ENCODE results near the gene SLC4A2.

DNA sequence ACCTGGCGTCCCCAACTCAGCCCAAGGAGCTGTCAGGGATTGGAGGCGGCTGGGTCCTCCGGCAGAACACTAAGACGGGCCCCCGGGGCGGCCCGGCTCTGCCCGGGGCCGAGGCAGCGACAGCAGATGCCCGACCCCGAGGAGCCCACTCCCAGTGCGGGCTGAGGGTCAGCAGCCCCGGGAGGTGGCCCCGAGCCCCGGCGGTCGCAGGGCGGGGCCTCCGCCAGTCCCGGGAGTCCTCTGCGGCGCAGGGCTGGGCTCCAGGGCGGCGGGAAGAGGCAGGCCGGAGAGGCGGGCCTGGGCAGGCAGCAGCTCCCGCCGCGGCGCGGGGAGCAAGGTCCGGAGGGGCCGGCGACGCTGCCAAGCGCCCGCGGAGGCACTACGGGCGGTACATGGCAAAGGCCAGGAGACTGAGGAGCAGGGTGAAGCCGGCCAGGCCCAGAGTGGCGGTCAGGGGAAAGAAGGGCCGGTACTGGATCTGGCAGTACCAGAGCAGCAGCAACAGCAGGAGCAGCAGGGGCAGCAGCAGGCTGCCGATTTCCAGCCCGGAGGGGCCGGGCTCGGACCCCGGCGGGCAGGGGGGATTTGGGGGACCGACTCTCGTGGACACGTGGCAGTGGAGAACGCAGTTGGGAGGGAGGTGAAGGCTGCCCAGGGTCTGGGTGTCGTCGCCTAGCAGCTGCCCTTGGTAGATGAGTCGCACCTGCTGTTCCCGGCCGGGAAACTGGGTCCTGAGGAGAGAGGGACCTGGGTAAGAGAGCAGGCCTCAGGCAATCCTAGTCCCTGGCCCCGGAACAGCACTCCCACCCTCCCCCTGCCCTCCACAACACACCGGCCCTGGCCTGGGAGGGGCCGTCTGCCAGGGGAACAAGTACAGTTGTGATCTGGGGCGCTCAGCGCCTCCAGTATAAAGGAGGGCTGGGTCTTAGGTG lies 22.0 kb downstream of the SLC4A2 start:
- TF ChIP-seq, protein P1, sequence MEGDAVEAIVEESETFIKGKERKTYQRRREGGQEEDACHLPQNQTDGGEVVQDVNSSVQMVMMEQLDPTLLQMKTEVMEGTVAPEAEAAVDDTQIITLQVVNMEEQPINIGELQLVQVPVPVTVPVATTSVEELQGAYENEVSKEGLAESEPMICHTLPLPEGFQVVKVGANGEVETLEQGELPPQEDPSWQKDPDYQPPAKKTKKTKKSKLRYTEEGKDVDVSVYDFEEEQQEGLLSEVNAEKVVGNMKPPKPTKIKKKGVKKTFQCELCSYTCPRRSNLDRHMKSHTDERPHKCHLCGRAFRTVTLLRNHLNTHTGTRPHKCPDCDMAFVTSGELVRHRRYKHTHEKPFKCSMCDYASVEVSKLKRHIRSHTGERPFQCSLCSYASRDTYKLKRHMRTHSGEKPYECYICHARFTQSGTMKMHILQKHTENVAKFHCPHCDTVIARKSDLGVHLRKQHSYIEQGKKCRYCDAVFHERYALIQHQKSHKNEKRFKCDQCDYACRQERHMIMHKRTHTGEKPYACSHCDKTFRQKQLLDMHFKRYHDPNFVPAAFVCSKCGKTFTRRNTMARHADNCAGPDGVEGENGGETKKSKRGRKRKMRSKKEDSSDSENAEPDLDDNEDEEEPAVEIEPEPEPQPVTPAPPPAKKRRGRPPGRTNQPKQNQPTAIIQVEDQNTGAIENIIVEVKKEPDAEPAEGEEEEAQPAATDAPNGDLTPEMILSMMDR (IDR thresholded peaks at IDR 0.05) = no peak
- TF ChIP-seq EP300 (IDR thresholded peaks at IDR 0.05) = no peak
